Esophagus mucosa (tissue), 1 donor: ENCODE measurements around the gene TCF23. TPM values are rescaled to one million over a fixed set of nuclear protein-coding genes. Genes with fewer than 3 reads are reported as not detected.
A peak's percentile ranks its signal among the peaks of the same experiment; 100 is the strongest.
"Not testable (repeated sequence)": the region's sequence is repeated elsewhere in the genome, so short reads cannot be mapped to it uniquely, and the experiment has no call there.

ENCODE experiments used
- ATAC-seq: fragments of 200-7000 bp; cut with Tn5 transposase; one replicate; pipeline ENCODE4 v1.9.1; 2020
- total RNA-seq: library from RNA; stranded (reverse); gene quantifications from one replicate; pipeline ENCODE4 v1.2.4, GENCODE V29; 2023
- donor health status: DM: yes; HTN: yes; CAD: no.

The TCF23 gene
- total RNA-seq, 1 donor from 2014 or later: not detected

DNA sequence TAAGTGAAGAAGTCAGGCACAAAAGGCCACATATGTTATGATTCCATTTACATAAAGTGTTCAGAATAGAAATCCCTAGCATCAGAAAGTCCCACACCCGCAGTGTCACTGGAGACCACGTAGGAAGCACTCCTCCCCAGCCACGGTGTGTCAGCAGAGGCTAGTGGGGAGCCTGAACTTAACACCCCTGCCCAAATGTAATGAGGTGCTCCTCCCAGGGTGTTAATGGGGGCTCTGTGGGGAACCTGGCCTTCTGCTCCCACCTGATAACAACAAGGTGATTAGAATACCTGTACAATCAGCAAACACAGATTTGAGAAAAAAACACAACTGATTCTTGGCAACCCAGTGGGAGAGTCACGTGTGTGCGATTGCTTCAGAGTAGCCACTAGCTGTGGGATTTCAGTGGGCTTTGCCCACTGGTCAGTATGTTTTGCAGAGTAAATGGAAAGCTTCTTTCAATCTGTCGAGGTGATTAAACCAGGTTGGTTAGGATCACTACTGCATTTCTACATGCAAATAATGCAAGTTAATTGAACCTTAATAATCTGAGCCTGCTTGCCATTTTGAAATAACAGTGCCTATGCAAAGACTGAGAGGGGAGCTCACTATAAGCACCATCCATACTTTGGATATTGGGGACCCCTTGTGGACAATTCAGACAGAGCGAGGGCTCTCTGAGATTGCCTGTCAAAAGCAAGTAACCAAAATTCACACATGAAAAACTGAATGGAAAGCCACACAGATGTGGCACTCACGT is 42.4 kb downstream of the TCF23 start:
- peak; percentile 56 for ATAC-seq

GRCh38 chr2:27194538-27195354 is 45.9 kb downstream of the TCF23 start:
- ATAC-seq: peak; percentile 17

DNA sequence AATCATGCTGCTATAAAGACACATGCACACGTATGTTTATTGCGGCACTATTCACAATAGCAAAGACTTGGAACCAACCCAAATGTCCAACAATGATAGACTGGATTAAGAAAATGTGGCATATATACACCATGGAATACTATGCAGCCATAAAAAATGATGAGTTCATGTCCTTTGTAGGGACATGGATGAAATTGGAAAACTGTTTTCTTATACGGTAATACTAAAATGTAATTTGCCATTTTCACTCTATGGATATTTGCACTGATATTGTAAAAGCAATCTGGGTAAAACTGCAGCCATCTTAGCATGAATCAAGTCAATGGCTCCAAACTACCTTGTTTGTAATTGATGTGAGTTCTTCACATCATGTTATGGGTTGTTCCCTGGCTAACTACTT is 47.0 kb downstream of the TCF23 start:
- not testable (repeated sequence) for ATAC-seq

DNA sequence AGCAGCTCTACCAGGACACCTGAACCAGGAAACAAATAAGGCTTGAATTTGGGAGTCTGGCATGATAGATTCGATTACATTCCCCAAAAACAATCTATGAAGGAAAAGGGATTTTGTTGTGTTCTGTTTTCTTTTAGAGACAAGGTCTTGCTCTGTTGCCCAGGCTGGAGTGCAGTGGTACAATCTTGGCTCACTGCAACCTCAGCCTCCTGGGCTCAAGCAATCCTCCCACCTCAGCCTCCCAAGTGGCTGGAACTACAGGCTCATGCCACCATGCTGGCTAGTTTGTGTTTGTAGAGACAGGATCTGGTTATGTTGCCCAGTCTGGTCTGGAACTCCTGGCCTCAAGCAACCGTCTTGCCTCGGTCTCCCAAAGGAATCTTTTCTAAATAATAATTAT is 49.3 kb downstream of the TCF23 start:
- ATAC-seq: not testable (repeated sequence)

GRCh38 chr2:27198627-27199026 is 49.8 kb downstream of the TCF23 start:
- no peak for ATAC-seq

DNA sequence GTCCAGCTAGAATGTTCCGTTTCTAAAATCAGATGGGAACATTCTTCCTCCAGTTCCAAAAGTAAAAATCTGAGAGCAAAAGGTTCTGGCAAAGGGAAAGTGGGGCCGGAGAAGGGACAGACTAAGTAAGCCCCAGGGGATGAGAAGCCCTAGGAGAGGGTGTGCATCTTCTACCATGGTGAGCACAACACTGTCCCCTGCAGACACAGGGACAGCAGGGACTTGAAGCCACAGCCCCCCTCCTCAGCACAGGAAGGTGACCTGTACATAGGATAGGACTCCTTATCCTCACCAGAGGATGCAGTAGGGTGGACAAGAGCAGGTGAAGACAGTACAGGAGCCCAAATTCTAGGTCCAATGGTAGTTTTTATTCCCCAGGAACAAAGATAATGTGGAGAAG is 50.4 kb downstream of the TCF23 start:
- no peak for ATAC-seq

DNA sequence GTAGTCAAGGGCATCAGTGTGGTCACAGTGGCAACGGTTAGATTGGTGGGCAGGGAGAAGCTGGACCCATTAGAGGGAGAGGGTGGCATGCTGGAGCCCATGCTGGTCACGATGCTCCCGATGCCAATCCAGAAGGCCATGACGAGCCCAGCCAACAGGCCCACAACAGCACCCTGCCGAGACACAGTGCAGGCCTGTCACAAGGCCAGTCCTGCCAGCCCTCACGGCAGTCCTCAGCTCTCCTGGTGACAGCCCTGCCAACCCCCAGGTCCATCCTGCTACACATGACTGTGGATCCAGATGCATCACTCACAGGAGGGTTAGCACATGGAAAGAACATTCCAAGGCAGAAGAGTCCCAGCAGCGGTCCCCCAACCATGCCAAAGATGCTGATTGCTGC is 52.9 kb downstream of the TCF23 start:
- ATAC-seq: no peak

GRCh38 chr2:27202854-27203253 is 54.0 kb downstream of the TCF23 start:
- no peak for ATAC-seq

DNA sequence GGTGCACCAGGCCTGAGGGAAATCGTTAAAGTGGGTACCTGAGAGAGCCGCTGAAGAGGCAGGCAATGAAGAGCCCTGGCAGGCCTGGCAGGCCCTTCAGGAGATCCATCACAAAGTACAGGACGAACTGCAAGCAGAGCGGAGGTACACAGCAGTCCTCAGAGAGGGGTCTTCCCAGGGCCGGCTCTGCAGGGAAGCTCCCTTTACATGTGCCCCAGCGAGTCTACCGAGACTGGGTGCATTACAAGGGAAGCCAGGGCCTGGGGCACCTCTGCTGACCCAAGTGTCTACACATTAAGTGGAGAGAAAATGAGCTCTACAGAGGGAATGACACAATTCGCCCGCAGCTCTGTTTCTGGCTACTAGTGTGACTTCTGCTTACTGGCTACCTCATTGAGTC is 54.9 kb downstream of the TCF23 start:
- no peak for ATAC-seq

DNA sequence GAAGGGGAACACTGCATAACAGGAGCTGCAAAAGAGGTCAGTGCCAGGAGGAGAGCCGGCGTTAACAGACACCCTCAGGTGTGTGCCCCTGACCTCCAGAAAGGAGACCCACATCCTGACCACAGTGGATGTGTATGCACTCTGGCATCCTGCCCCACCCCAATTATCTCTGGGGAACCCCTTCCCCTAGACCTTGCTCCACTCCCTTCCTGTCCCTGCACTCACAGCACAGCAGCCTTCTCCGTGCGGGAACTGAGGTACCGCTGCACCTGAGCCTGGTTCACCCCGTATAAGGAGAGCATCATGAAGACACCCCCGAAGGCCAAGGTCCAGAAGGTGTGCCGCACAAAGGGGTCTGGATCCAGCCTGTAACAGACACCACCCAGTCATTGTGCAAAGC is 55.8 kb downstream of the TCF23 start:
- no peak for ATAC-seq

GRCh38 chr2:27205206-27205605 is 56.4 kb downstream of the TCF23 start:
- ATAC-seq: no peak

DNA sequence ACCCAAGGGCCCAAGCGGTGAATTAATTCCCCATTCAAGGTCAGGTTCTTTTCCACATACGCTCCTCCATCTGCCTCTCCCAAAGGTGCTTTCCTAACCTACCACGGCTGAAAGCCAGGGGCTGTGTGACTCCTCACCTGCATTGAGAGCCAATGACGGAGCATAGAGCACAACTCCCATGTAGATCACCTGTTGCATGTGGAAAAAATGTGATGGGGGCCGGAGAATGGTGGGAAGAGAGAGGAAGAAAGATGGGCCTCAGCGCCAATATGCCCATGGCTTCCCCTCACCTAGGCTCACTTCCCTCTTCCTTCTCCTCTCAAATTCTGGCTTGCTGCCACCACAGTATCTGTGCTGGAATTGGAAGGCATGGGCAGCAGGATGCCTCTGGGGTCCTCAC is 57.5 kb downstream of the TCF23 start:
- no peak for ATAC-seq

Other genes starting within 250 kb of the TCF23 start
- gene MAPRE3, start 178.4 kb upstream of the TCF23 start, total RNA-seq: 6.9 TPM
- gene TMEM214, start 116.0 kb upstream of the TCF23 start, total RNA-seq: 29.7 TPM
- 14.1 TPM for gene AGBL5, start 97.3 kb upstream of the TCF23 start, total RNA-seq
- 258 TPM for gene OST4, start 77.3 kb upstream of the TCF23 start, total RNA-seq
- gene EMILIN1, start 70.4 kb upstream of the TCF23 start, total RNA-seq: 3.0 TPM
- gene KHK, start 62.2 kb upstream of the TCF23 start, total RNA-seq: 3.5 TPM
- 0.96 TPM for gene CGREF1, start 29.9 kb upstream of the TCF23 start, total RNA-seq
- not detected for gene ABHD1, start 25.2 kb upstream of the TCF23 start, total RNA-seq
- gene PREB, start 14.4 kb upstream of the TCF23 start, total RNA-seq: 26.5 TPM
- gene PRR30, start 9.6 kb upstream of the TCF23 start, total RNA-seq: not detected
- 75.0 TPM for gene ATRAID, start 63.0 kb downstream of the TCF23 start, total RNA-seq
- gene SLC5A6, start 63.3 kb downstream of the TCF23 start, total RNA-seq: 15.6 TPM
- gene CAD, start 68.4 kb downstream of the TCF23 start, total RNA-seq: 26.7 TPM
- not detected for gene SLC30A3, start 114.0 kb downstream of the TCF23 start, total RNA-seq
- not detected for gene DNAJC5G, start 126.4 kb downstream of the TCF23 start, total RNA-seq
- gene TRIM54, start 133.4 kb downstream of the TCF23 start, total RNA-seq: 0.16 TPM
- gene UCN, start 159.4 kb downstream of the TCF23 start, total RNA-seq: 0.56 TPM
- gene MPV17, start 174.1 kb downstream of the TCF23 start, total RNA-seq: 42.7 TPM
- 50.8 TPM for gene GTF3C2, start 207.8 kb downstream of the TCF23 start, total RNA-seq
- gene EIF2B4, start 221.3 kb downstream of the TCF23 start, total RNA-seq: 29.2 TPM
- gene SNX17, start 221.6 kb downstream of the TCF23 start, total RNA-seq: 62.1 TPM
- 11.4 TPM for gene ZNF513, start 231.7 kb downstream of the TCF23 start, total RNA-seq